IMR-90 (cell line): Measurements from ENCODE around the gene PRORP. TPM values are rescaled to one million over a fixed set of nuclear protein-coding genes. Genes with fewer than 3 reads are reported as not detected.

Experiments used
- ATAC-seq: fragments of 200-7000 bp; cut with Tn5 transposase; 2 replicates; pipeline ENCODE4 v1.9.1; 2020; ENCODE audit warnings: low read depth, mild to moderate bottlenecking, moderate library complexity
- BruUV-seq: library from RNA; stranded (reverse); fragments of 400-500 nt; replicated peaks from 2 replicates; lab custom pipeline; 2021; lab: Mats Ljungman, UMichigan
- CTCF ChIA-PET: fragments of 300-600 bp; formaldehyde crosslinking; extraction: SDS; loops from one replicate; lab custom pipeline; 2021; ENCODE audit warnings: antibody characterized with exemption; lab: Yijun Ruan, JAX
- POLR2A ChIA-PET: fragments of 300-600 bp; sonication (Branson Sonifier 250); formaldehyde crosslinking; loops from one replicate; lab custom pipeline; 2022; ENCODE audit warnings: antibody characterized with exemption; ENCODE audit not compliant: unreplicated experiment; lab: Charles Lee
- DNase-seq: peaks from one replicate; pipeline ENCODE4 v3.0.0; 2013
- H2AFZ ChIP-seq: replicated peaks from 2 replicates; pipeline ENCODE3; 2013; ENCODE audit warnings: low read length, mild to moderate bottlenecking; ENCODE audit not compliant: poor library complexity
- H2AK5ac ChIP-seq: 2 replicates; pipeline ENCODE4 v1.6.1; 2013; ENCODE audit warnings: low read depth, low read length, inconsistent platforms
- H2AK9ac ChIP-seq: replicated peaks from 2 replicates; pipeline ENCODE3; 2013; ENCODE audit warnings: mild to moderate bottlenecking, low read depth, low read length, moderate library complexity; ENCODE audit not compliant: poor library complexity
- H2BK120ac ChIP-seq: 2 replicates; pipeline ENCODE4 v1.6.1; 2013; ENCODE audit warnings: low read depth, low read length, inconsistent platforms
- H2BK15ac ChIP-seq: 3 replicates; pipeline ENCODE4 v1.6.1; 2013; ENCODE audit warnings: low read depth, low read length, inconsistent platforms
- H2BK20ac ChIP-seq: 2 replicates; pipeline ENCODE4 v1.6.1; 2013; ENCODE audit warnings: low read depth, mild to moderate bottlenecking, inconsistent platforms, low read length, moderate library complexity
- H2BK5ac ChIP-seq: 2 replicates; pipeline ENCODE4 v1.6.1; 2013; ENCODE audit warnings: mild to moderate bottlenecking, low read depth, low read length, inconsistent platforms; ENCODE audit not compliant: poor library complexity, severe bottlenecking
- H3K14ac ChIP-seq: replicated peaks from 2 replicates; pipeline ENCODE4 v1.6.1; 2013; ENCODE audit warnings: low read depth, low read length, inconsistent platforms
- H3K18ac ChIP-seq: 2 replicates; pipeline ENCODE4 v1.6.1; 2013; ENCODE audit warnings: low read depth, low read length, control low read depth
- H3K23ac ChIP-seq: 2 replicates; pipeline ENCODE4 v1.6.1; 2013; ENCODE audit warnings: low read depth, low read length, inconsistent platforms
- H3K27ac ChIP-seq: 2 replicates; pipeline ENCODE4 v1.5.1; 2013; ENCODE audit warnings: mild to moderate bottlenecking, control low read depth, low read length; ENCODE audit not compliant: insufficient read depth
- H3K27me3 ChIP-seq: 2 replicates; pipeline ENCODE4 v1.6.1; 2013; ENCODE audit warnings: low read length; ENCODE audit not compliant: control insufficient read depth, insufficient read depth
- H3K36me3 ChIP-seq: 2 replicates; pipeline ENCODE4 v1.6.1; 2013; ENCODE audit warnings: low read length, mixed read lengths; ENCODE audit not compliant: control insufficient read depth, insufficient read depth
- H3K4ac ChIP-seq: 2 replicates; pipeline ENCODE4 v1.6.1; 2013; ENCODE audit warnings: low read depth, low read length, inconsistent platforms
- H3K4me1 ChIP-seq: 2 replicates; pipeline ENCODE4 v1.6.1; 2013; ENCODE audit warnings: low read length, mixed read lengths; ENCODE audit not compliant: control insufficient read depth, insufficient read depth
- H3K4me2 ChIP-seq: 2 replicates; pipeline ENCODE4 v1.6.1; 2013; ENCODE audit warnings: low read depth, mild to moderate bottlenecking, control low read depth, low read length, moderate library complexity
- H3K4me3 ChIP-seq: 2 replicates; pipeline ENCODE4 v1.5.1; 2013; ENCODE audit warnings: low read depth, mild to moderate bottlenecking, control low read depth, low read length, moderate library complexity; ENCODE audit not compliant: insufficient read depth
- H3K56ac ChIP-seq: 2 replicates; pipeline ENCODE4 v1.6.1; 2013; ENCODE audit warnings: low read length, inconsistent platforms; ENCODE audit not compliant: insufficient read depth; ENCODE audit errors: extremely low read depth
- H3K79me1 ChIP-seq, 2 experiments: 2 replicates each; pipeline ENCODE4 v1.6.1; 2013; ENCODE audit warnings: low read length in 2 of 2, inconsistent platforms in 1 of 2, low read depth in 1 of 2
- H3K9ac ChIP-seq: 2 replicates; pipeline ENCODE4 v1.6.1; 2013; ENCODE audit warnings: low read depth, low read length, control low read depth
- H3K9me1 ChIP-seq: 2 replicates; pipeline ENCODE4 v1.6.1; 2013; ENCODE audit warnings: low read length, inconsistent platforms; ENCODE audit not compliant: insufficient read depth
- H3K9me3 ChIP-seq: 2 replicates; pipeline ENCODE4 v1.6.1; 2013; ENCODE audit warnings: low read length; ENCODE audit not compliant: control insufficient read depth, insufficient read depth
- H4K20me1 ChIP-seq: 2 replicates; pipeline ENCODE4 v1.6.1; 2013; ENCODE audit warnings: low read length, inconsistent platforms; ENCODE audit not compliant: insufficient read depth
- H4K5ac ChIP-seq: 2 replicates; pipeline ENCODE4 v1.6.1; 2013; ENCODE audit warnings: mild to moderate bottlenecking, low read depth, low read length, control low read depth
- H4K8ac ChIP-seq, 2 experiments: 2 replicates each; pipeline ENCODE4 v1.6.1; 2013; ENCODE audit warnings: low read depth in 2 of 2, low read length in 2 of 2, control low read depth in 1 of 2, inconsistent platforms in 1 of 2
- H4K91ac ChIP-seq: 2 replicates; pipeline ENCODE4 v1.6.1; 2013; ENCODE audit warnings: low read depth, low read length, inconsistent platforms; ENCODE audit not compliant: insufficient read depth
- BHLHE40 ChIP-seq: fragments of 150-350 bp; IDR thresholded peaks from 2 replicates; pipeline ENCODE4 v1.6.1; 2016; ENCODE audit warnings: mild to moderate bottlenecking, low read depth, low read length
- CEBPB ChIP-seq: IDR thresholded peaks from 2 replicates; pipeline ENCODE4 v1.6.1; 2012; ENCODE audit warnings: low read depth, low read length, improper control_type of control experiment
- CHD1 ChIP-seq: IDR thresholded peaks from 2 replicates; pipeline ENCODE4 v1.6.1; 2012; ENCODE audit warnings: low read depth, low read length, improper control_type of control experiment
- MAFK ChIP-seq: IDR thresholded peaks from 2 replicates; pipeline ENCODE4 v1.6.1; 2012; ENCODE audit warnings: low read depth, low read length, improper control_type of control experiment
- MAZ ChIP-seq: IDR thresholded peaks from 2 replicates; pipeline ENCODE4 v1.6.1; 2012; ENCODE audit warnings: low read depth, mild to moderate bottlenecking, low read length, improper control_type of control experiment, moderate library complexity, borderline replicate concordance
- MXI1 ChIP-seq: IDR thresholded peaks from 2 replicates; pipeline ENCODE4 v1.6.1; 2012; ENCODE audit warnings: low read depth, mild to moderate bottlenecking, low read length, moderate library complexity, borderline replicate concordance
- POLR2A ChIP-seq: IDR thresholded peaks from 2 replicates; pipeline ENCODE4 v1.6.1; 2012; ENCODE audit warnings: mild to moderate bottlenecking, low read depth, low read length
- RAD21 ChIP-seq: IDR thresholded peaks from 2 replicates; pipeline ENCODE4 v1.6.1; 2012; ENCODE audit warnings: low read length, improper control_type of control experiment
- RCOR1 ChIP-seq: IDR thresholded peaks from 2 replicates; pipeline ENCODE4 v1.6.1; 2012; ENCODE audit warnings: mild to moderate bottlenecking, low read length, improper control_type of control experiment; ENCODE audit not compliant: insufficient replicate concordance
- RFX5 ChIP-seq: IDR thresholded peaks from 2 replicates; pipeline ENCODE4 v1.8.0; 2012; ENCODE audit warnings: low read depth, mild to moderate bottlenecking, low read length, moderate library complexity
- SMC3 ChIP-seq: fragments of 150-350 bp; IDR thresholded peaks from 2 replicates; pipeline ENCODE4 v1.6.1; 2016; ENCODE audit warnings: low read depth, mild to moderate bottlenecking, antibody characterized with exemption, low read length, moderate library complexity
- WGBS, 2 experiments: methylation state at CpG; one replicate each; pipeline versions ENCODE4 v1.1.5 to v1.1.7; 2013; ENCODE audit warnings: missing lambda C conversion rate in 2 of 2; ENCODE audit not compliant: insufficient read length in 1 of 2; ENCODE audit errors: extremely low coverage in 2 of 2; 5-methylcytosine and 5-hydroxymethylcytosine counted together
- dilution Hi-C: fragments of 300-500 bp; cut with HindIII; formaldehyde crosslinking; loops from one replicate; pipeline ENCODE4 v1.14.3; 2018; ENCODE audit warnings: low sequenced_read_pairs; ENCODE audit not compliant: unreplicated experiment
- in situ Hi-C: fragments of 300-500 bp; cut with MboI; formaldehyde crosslinking; loops from 3 replicates; pipeline ENCODE4 v1.14.3; 2019; ENCODE audit warnings: low sequenced_read_pairs, inconsistent platforms, mixed read lengths
- intact Hi-C: fragments of 100-400 bp; cut with micrococcal nuclease; formaldehyde crosslinking; loops from 2 replicates; pipeline ENCODE4 v1.10.0; 2022
- polyA plus RNA-seq, 3 experiments: library from polyadenylated mRNA; depleted of rRNA; stranded (reverse); fragments of >200 nt; gene quantifications; 2 replicates each; pipeline ENCODE4 v1.2.3, GENCODE V29; 2012; ENCODE audit warnings: low replicate concordance in 1 of 3
- total RNA-seq: library from RNA; depleted of rRNA; stranded (reverse); fragments of >200 nt; gene quantifications from 2 replicates; pipeline ENCODE4 v1.2.3, GENCODE V29; 2012
- TF ChIP-seq, protein P1 (sequence below): fragments of 150-350 bp; IDR thresholded peaks from 2 replicates; pipeline ENCODE4 v1.6.1; 2016; ENCODE audit warnings: low read depth, mild to moderate bottlenecking, low read length, moderate library complexity, borderline replicate concordance
- TF ChIP-seq, protein P2 (sequence below): fragments of 150-350 bp; IDR thresholded peaks from 2 replicates; pipeline ENCODE4 v1.6.1; 2017; ENCODE audit warnings: mild to moderate bottlenecking, antibody characterized with exemption, low read length, low read depth
- TF ChIP-seq, protein P3 (sequence below): conservative IDR thresholded peaks from 2 replicates; pipeline ENCODE4 v1.5.1; 2012; ENCODE audit warnings: mild to moderate bottlenecking, low read depth, low read length, improper control_type of control experiment

Gene PRORP
- total and polyA plus RNA-seq, 2 of the 4 experiments (the other 2 are of a cell fraction), result 18.0 to 50.5 TPM

DNA sequence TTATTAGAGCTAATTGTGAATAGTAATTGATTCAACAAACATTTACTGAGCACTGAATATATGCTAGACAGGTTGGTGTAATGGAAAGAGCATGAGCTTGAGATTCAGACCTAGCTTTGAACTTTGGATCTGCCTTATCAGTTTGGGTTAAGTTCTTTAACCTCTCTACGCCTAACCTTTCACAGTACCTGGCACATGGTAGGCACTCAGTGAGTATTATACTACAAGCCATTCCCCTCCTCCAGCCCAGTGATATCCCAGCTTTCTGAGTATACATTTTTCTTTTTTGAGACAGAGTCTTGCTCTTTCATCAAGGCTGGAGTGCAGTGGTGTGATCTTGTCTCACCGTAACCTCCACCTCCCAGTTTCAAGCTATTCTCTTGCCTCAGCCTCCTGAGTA lies 44.3 kb upstream of the PRORP start:
- TF ChIP-seq SMC3 (no peak), MAZ (no peak), POLR2A (no peak), MAFK (no peak), BHLHE40 (no peak), RFX5 (no peak), CHD1 (no peak), RAD21 (no peak), RCOR1 (no peak), MXI1 (no peak), CEBPB (no peak)
- TF ChIP-seq, protein P1, sequence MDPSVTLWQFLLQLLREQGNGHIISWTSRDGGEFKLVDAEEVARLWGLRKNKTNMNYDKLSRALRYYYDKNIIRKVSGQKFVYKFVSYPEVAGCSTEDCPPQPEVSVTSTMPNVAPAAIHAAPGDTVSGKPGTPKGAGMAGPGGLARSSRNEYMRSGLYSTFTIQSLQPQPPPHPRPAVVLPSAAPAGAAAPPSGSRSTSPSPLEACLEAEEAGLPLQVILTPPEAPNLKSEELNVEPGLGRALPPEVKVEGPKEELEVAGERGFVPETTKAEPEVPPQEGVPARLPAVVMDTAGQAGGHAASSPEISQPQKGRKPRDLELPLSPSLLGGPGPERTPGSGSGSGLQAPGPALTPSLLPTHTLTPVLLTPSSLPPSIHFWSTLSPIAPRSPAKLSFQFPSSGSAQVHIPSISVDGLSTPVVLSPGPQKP, result no peak
- TF ChIP-seq, protein P2, sequence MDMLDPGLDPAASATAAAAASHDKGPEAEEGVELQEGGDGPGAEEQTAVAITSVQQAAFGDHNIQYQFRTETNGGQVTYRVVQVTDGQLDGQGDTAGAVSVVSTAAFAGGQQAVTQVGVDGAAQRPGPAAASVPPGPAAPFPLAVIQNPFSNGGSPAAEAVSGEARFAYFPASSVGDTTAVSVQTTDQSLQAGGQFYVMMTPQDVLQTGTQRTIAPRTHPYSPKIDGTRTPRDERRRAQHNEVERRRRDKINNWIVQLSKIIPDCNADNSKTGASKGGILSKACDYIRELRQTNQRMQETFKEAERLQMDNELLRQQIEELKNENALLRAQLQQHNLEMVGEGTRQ, result no peak
- TF ChIP-seq, protein P3, sequence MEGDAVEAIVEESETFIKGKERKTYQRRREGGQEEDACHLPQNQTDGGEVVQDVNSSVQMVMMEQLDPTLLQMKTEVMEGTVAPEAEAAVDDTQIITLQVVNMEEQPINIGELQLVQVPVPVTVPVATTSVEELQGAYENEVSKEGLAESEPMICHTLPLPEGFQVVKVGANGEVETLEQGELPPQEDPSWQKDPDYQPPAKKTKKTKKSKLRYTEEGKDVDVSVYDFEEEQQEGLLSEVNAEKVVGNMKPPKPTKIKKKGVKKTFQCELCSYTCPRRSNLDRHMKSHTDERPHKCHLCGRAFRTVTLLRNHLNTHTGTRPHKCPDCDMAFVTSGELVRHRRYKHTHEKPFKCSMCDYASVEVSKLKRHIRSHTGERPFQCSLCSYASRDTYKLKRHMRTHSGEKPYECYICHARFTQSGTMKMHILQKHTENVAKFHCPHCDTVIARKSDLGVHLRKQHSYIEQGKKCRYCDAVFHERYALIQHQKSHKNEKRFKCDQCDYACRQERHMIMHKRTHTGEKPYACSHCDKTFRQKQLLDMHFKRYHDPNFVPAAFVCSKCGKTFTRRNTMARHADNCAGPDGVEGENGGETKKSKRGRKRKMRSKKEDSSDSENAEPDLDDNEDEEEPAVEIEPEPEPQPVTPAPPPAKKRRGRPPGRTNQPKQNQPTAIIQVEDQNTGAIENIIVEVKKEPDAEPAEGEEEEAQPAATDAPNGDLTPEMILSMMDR, result no peak
- Histone ChIP-seq H4K91ac (no peak overlapping the region), H4K20me1 (no peaks in the 10 kb centered on the region), H2BK15ac (no peak overlapping the region), H3K9me3 (no peaks in the 10 kb centered on the region), H2AK9ac (no peak overlapping the region), H3K9ac (no peak overlapping the region), H2BK20ac (no peak overlapping the region), H3K56ac (no peak overlapping the region), H3K27me3 (no peaks in the 10 kb centered on the region), H2BK120ac (no peak overlapping the region), H2BK5ac (no peak overlapping the region), H2AK5ac (no peak overlapping the region), H3K27ac (no peak overlapping the region), H3K14ac (no peak overlapping the region), H3K9me1 (no peaks in the 10 kb centered on the region), H3K36me3 (peaks cover 12% of the 10 kb centered on the region), H3K4me3 (no peak overlapping the region), H4K5ac (no peak overlapping the region), H2AFZ (no peak overlapping the region), H3K4me1 (no peaks in the 10 kb centered on the region), H3K4ac (no peak overlapping the region), H3K23ac (no peak overlapping the region), H3K79me1 (peaks cover 6 to 8% of the 10 kb centered on the region in 2 experiments; a peak in 3 of 4 replicates), H3K18ac (no peak overlapping the region), H4K8ac (no peak overlapping the region), H3K4me2 (no peak overlapping the region)
- ATAC-seq, result no peak
- dilution Hi-C loops, result no loop called here
- ChIA-PET CTCF (no interaction called here), POLR2A (no interaction called here)
- DNase-seq, result no peak
- intact Hi-C loops, result no loop called here
- no TSS peak for BruUV-seq
- in situ Hi-C loops, result no loop called here
- no CpG with 5 or more reads among the region's 2 CpGs for WGBS, 2 experiments
